H9 (cell line): ENCODE measurements around the gene PAEP. TPM values are rescaled to one million over a fixed set of nuclear protein-coding genes. Genes with fewer than 3 reads are reported as not detected.

Experiments
- DNase-seq: peaks from one replicate; pipeline ENCODE4 v3.0.0-alpha.2; 2017
- H2AFZ ChIP-seq: one replicate; pipeline ENCODE4 v1.6.1; 2013; ENCODE audit warnings: mild to moderate bottlenecking, low read length, control low read depth, moderate library complexity
- H2AK5ac ChIP-seq: 2 replicates; pipeline ENCODE4 v1.6.1; 2013; ENCODE audit warnings: low read length, control low read depth, mixed read lengths; ENCODE audit not compliant: insufficient read length
- H2BK120ac ChIP-seq: one replicate; pipeline ENCODE4 v1.6.1; 2013; ENCODE audit warnings: low read depth, mild to moderate bottlenecking, low read length, control low read depth, inconsistent platforms; ENCODE audit not compliant: poor library complexity, severe bottlenecking
- H2BK12ac ChIP-seq: 2 replicates; pipeline ENCODE4 v1.6.1; 2013; ENCODE audit warnings: low read length, control low read depth, mixed read lengths, low read depth; ENCODE audit not compliant: insufficient read length
- H2BK15ac ChIP-seq: 2 replicates; pipeline ENCODE4 v1.6.1; 2013; ENCODE audit warnings: low read depth, low read length, control low read depth
- H2BK20ac ChIP-seq: one replicate; pipeline ENCODE4 v1.6.1; 2013; ENCODE audit warnings: low read depth, mild to moderate bottlenecking, low read length, control low read depth, inconsistent platforms; ENCODE audit not compliant: poor library complexity, severe bottlenecking
- H2BK5ac ChIP-seq: 2 replicates; pipeline ENCODE4 v1.6.1; 2013; ENCODE audit warnings: low read length, control low read depth, mixed read lengths; ENCODE audit not compliant: insufficient read length
- H3K14ac ChIP-seq: 2 replicates; pipeline ENCODE4 v1.6.1; 2013; ENCODE audit warnings: low read length, control low read depth; ENCODE audit not compliant: insufficient read depth
- H3K18ac ChIP-seq: 2 replicates; pipeline ENCODE4 v1.6.1; 2013; ENCODE audit warnings: low read depth, mild to moderate bottlenecking, mixed read lengths, low read length, control low read depth; ENCODE audit not compliant: insufficient read length
- H3K23ac ChIP-seq: 2 replicates; pipeline ENCODE4 v1.6.1; 2013; ENCODE audit warnings: low read length, control low read depth, mixed read lengths, low read depth; ENCODE audit not compliant: insufficient read length
- H3K23me2 ChIP-seq: 2 replicates; pipeline ENCODE4 v1.6.1; 2013; ENCODE audit warnings: low read depth, mild to moderate bottlenecking, mixed read lengths, low read length, control low read depth; ENCODE audit not compliant: insufficient read length, poor library complexity, severe bottlenecking
- H3K27ac ChIP-seq: 2 replicates; pipeline ENCODE4 v1.5.1; 2013; ENCODE audit warnings: low read length, control low read depth, mixed read lengths, low read depth; ENCODE audit not compliant: insufficient read length
- H3K27me3 ChIP-seq: 2 replicates; pipeline ENCODE4 v1.6.1; 2013; ENCODE audit warnings: low read length, control low read depth, inconsistent platforms; ENCODE audit not compliant: insufficient read depth
- H3K4ac ChIP-seq: 2 replicates; pipeline ENCODE4 v1.6.1; 2013; ENCODE audit warnings: low read depth, mild to moderate bottlenecking, control low read depth, inconsistent platforms, low read length, moderate library complexity
- H3K4me1 ChIP-seq: 2 replicates; pipeline ENCODE4 v1.6.1; 2013; ENCODE audit warnings: low read length, control low read depth, inconsistent platforms; ENCODE audit not compliant: insufficient read depth
- H3K4me2 ChIP-seq: 2 replicates; pipeline ENCODE4 v1.6.1; 2013; ENCODE audit warnings: low read length, control low read depth, mixed read lengths; ENCODE audit not compliant: insufficient read length, insufficient read depth
- H3K56ac ChIP-seq: 2 replicates; pipeline ENCODE4 v1.6.1; 2013; ENCODE audit warnings: low read depth, mild to moderate bottlenecking, mixed read lengths, low read length, control low read depth; ENCODE audit not compliant: insufficient read length
- H3K79me1 ChIP-seq: 2 replicates; pipeline ENCODE4 v1.6.1; 2013; ENCODE audit warnings: low read depth, mild to moderate bottlenecking, moderate library complexity, low read length, control low read depth, inconsistent platforms; ENCODE audit not compliant: insufficient read depth, poor library complexity, severe bottlenecking
- H3K79me2 ChIP-seq: 2 replicates; pipeline ENCODE4 v1.6.1; 2013; ENCODE audit warnings: low read length, control low read depth, inconsistent platforms; ENCODE audit not compliant: insufficient read depth
- H3K9ac ChIP-seq: 2 replicates; pipeline ENCODE4 v1.6.1; 2013; ENCODE audit warnings: low read length, control low read depth, mixed read lengths; ENCODE audit not compliant: insufficient read length; ENCODE audit errors: extremely low read depth
- H3K9me3 ChIP-seq: one replicate; pipeline ENCODE4 v1.6.1; 2013; ENCODE audit warnings: low read depth, low read length, inconsistent platforms; ENCODE audit not compliant: control insufficient read depth
- H3T11ph ChIP-seq: one replicate; pipeline ENCODE4 v1.6.1; 2013; ENCODE audit warnings: mild to moderate bottlenecking, low read length, control low read depth, inconsistent platforms
- H4K20me1 ChIP-seq: one replicate; pipeline ENCODE4 v1.6.1; 2013; ENCODE audit not compliant: control insufficient read depth, insufficient read length, insufficient read depth
- H4K5ac ChIP-seq: 2 replicates; pipeline ENCODE4 v1.6.1; 2013; ENCODE audit warnings: low read depth, mild to moderate bottlenecking, mixed read lengths, low read length, control low read depth; ENCODE audit not compliant: insufficient read length
- H4K8ac ChIP-seq: replicated peaks from 2 replicates; pipeline ENCODE4 v1.6.1; 2013; ENCODE audit warnings: low read length, control low read depth, mixed read lengths, low read depth; ENCODE audit not compliant: insufficient read length
- H4K91ac ChIP-seq: 2 replicates; pipeline ENCODE4 v1.6.1; 2013; ENCODE audit warnings: low read depth, mild to moderate bottlenecking, moderate library complexity, mixed read lengths, low read length, control low read depth; ENCODE audit not compliant: insufficient read length
- H3K27ac Mint-ChIP-seq, 3 experiments: 2 replicates in 2 of 3; 3 replicates in 1 of 3; pipeline ENCODE4 v1.8.0; 2020 to 2021; ENCODE audit warnings: mixed read lengths in 3 of 3, mild to moderate bottlenecking in 1 of 3, moderate library complexity in 1 of 3
- H3K27me3 Mint-ChIP-seq: 2 replicates; pipeline ENCODE4 v1.8.0; 2021; ENCODE audit warnings: low read depth, mild to moderate bottlenecking, moderate library complexity, mixed read lengths
- H3K36me3 Mint-ChIP-seq, 3 experiments: 2 replicates in 2 of 3; 3 replicates in 1 of 3; pipeline ENCODE4 v1.8.0; 2020 to 2021; ENCODE audit warnings: low read depth in 3 of 3, mixed read lengths in 3 of 3; ENCODE audit not compliant: insufficient read depth in 1 of 3
- H3K4me1 Mint-ChIP-seq, 2 experiments: 2 replicates each; pipeline ENCODE4 v1.8.0; 2020; ENCODE audit warnings: mixed read lengths in 2 of 2
- H3K4me3 Mint-ChIP-seq, 2 experiments: 2 replicates in 1 of 2; 3 replicates in 1 of 2; pipeline ENCODE4 v1.8.0; 2020 to 2021; ENCODE audit warnings: mild to moderate bottlenecking in 2 of 2, mixed read lengths in 2 of 2, moderate library complexity in 1 of 2
- H3K9me3 Mint-ChIP-seq, 2 experiments: 2 replicates in 1 of 2; 3 replicates in 1 of 2; pipeline ENCODE4 v1.8.0; 2020; ENCODE audit warnings: mild to moderate bottlenecking in 2 of 2, mixed read lengths in 2 of 2, moderate library complexity in 1 of 2
- CTCF ChIP-seq: fragments of 200-600 bp; sonication (generic); conservative IDR thresholded peaks from 3 replicates; pipeline ENCODE4 v1.8.0; 2021; ENCODE audit warnings: antibody characterized with exemption, mild to moderate bottlenecking
- WGBS: extraction: QIAGEN DNeasy Blood & Tissue Kit; methylation state at CpG from one replicate; pipeline ENCODE4 v1.1.7; 2013; ENCODE audit warnings: missing lambda C conversion rate, low lambda C conversion rate, mixed read lengths; ENCODE audit not compliant: insufficient read length; ENCODE audit errors: extremely low coverage; 5-methylcytosine and 5-hydroxymethylcytosine counted together
- total RNA-seq: library from RNA; stranded (reverse); gene quantifications from 2 replicates; pipeline ENCODE4 v1.2.1, GENCODE V29; 2021

PAEP gene
- total RNA-seq, 1 experiment from 2014 or later = not detected

DNA sequence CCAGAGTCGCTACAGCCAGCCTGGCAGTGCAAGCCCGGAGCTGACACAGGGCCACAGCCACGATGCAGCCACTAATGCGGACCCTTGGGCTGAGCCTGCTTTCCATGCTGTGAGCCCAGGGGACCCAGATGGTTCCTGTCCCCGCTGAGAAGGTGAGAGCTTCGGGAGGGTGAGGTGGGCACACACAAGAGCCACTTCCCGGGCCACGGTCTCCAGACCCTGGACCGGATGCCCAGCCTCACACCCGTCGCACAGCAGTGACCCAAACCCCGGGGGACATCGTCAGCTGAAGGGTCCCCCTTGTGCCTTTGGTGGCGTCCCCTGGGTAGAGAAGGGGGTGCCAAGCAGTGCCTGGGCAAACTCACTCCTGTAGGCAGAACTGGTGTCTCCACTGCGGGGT lies 13.4 kb downstream of the PAEP start:
- no CpG with 5 or more reads among the region's 15 CpGs for WGBS
- Histone ChIP-seq H4K20me1 (no peaks in the 10 kb centered on the region), H3K4me1 (no peaks in the 10 kb centered on the region; the same call in 1 of the 2 replicates), H3K56ac (no peak overlapping the region), H3K4ac (no peak overlapping the region), H3K9ac (no peak overlapping the region), H3K23ac (no peak overlapping the region), H2AK5ac (no peak overlapping the region), H3T11ph (no peak overlapping the region), H4K91ac (no peak overlapping the region), H4K5ac (no peak overlapping the region), H2AFZ (no peak overlapping the region), H3K27ac (no peak overlapping the region), H2BK120ac (no peak overlapping the region), H3K9me3 (no peaks in the 10 kb centered on the region), H2BK12ac (no peak overlapping the region), H3K23me2 (no peaks in the 10 kb centered on the region), H2BK5ac (no peak overlapping the region), H3K79me1 (no peaks in the 10 kb centered on the region), H2BK20ac (no peak overlapping the region), H3K18ac (no peak overlapping the region), H4K8ac (no peak overlapping the region), H2BK15ac (no peak overlapping the region), H3K14ac (no peak overlapping the region), H3K4me2 (no peak overlapping the region), H3K27me3 (no peaks in the 10 kb centered on the region), H3K79me2 (no peaks in the 10 kb centered on the region)
- peaks cover under 1% of the 10 kb centered on the region; the same call in 1 of the 2 replicates for H3K27me3 Mint-ChIP-seq
- H3K36me3 Mint-ChIP-seq = no peaks in the 10 kb centered on the region
- no peak for DNase-seq
- peaks cover 5 to 7% of the 10 kb centered on the region in 2 experiments for H3K4me1 Mint-ChIP-seq
- H3K9me3 Mint-ChIP-seq = peaks cover 0 to 3% of the 10 kb centered on the region in 2 experiments; a peak in 1 of 5 replicates
- no peak overlapping the region for H3K27ac Mint-ChIP-seq
- no peak overlapping the region for H3K4me3 Mint-ChIP-seq
- TF ChIP-seq CTCF = no peak
